Activated CD4-positive, alpha-beta T cell treated with anti-CD3 and anti-CD28 coated beads, Interleukin-2, amount 10 ng/mL, durations not matched to agents 24 days and 14 days (primary cell): ENCODE measurements around the gene TXK. TPM values are rescaled to one million over a fixed set of nuclear protein-coding genes. Genes with fewer than 3 reads are reported as not detected.

Experiments
- DNase-seq: peaks from one replicate; pipeline ENCODE4 v3.0.0; 2022
- H3K27ac Mint-ChIP-seq: one replicate; pipeline ENCODE4 v1.8.0; 2022; ENCODE audit warnings: mild to moderate bottlenecking, mixed read lengths
- H3K27me3 Mint-ChIP-seq: one replicate; pipeline ENCODE4 v1.8.0; 2022; ENCODE audit warnings: mixed read lengths
- H3K36me3 Mint-ChIP-seq: one replicate; pipeline ENCODE4 v1.8.0; 2022; ENCODE audit warnings: low read depth, mild to moderate bottlenecking, mixed read lengths
- H3K4me1 Mint-ChIP-seq: one replicate; pipeline ENCODE4 v1.8.0; 2021; ENCODE audit warnings: mixed read lengths
- H3K4me3 Mint-ChIP-seq: one replicate; pipeline ENCODE4 v1.8.0; 2022; ENCODE audit warnings: mild to moderate bottlenecking, moderate library complexity, mixed read lengths
- H3K9me3 Mint-ChIP-seq: one replicate; pipeline ENCODE4 v1.8.0; 2021; ENCODE audit warnings: mixed read lengths
- intact Hi-C: fragments of 100-400 bp; cut with micrococcal nuclease; formaldehyde crosslinking; loops from one replicate; pipeline ENCODE4 v1.15.1; 2023
- total RNA-seq: library from RNA; stranded (reverse); gene quantifications from 2 replicates; pipeline ENCODE4 v1.2.3, GENCODE V29; 2022

Gene TXK
- total RNA-seq, 1 donor from 2014 or later, result 7.6 TPM

GRCh38 chr4:48127682-48128404, 6.2 kb downstream of the TXK start:
- peak overlapping the region; percentile 78 for H3K4me3 Mint-ChIP-seq
- intact Hi-C loops, result loop anchor here (1.0 to 10.0 kb wide), 9 partner anchors 11 to 837 kb away; partner anchors contain the start of genes COMMD8, NFXL1, SLAIN2 and TEC
- H3K27ac Mint-ChIP-seq, result peak overlapping the region; percentile 93
- peak; percentile 93 for DNase-seq
- peaks cover 73% of the 10 kb centered on the region for H3K4me1 Mint-ChIP-seq
- peaks cover 22% of the 10 kb centered on the region for H3K36me3 Mint-ChIP-seq
- no peaks in the 10 kb centered on the region for H3K27me3 Mint-ChIP-seq
- H3K9me3 Mint-ChIP-seq, result no peaks in the 10 kb centered on the region

GRCh38 chr4:48127231-48127630, 6.8 kb downstream of the TXK start:
- H3K9me3 Mint-ChIP-seq, result no peaks in the 10 kb centered on the region
- peak overlapping the region; percentile 93 for H3K27ac Mint-ChIP-seq
- no peaks in the 10 kb centered on the region for H3K27me3 Mint-ChIP-seq
- H3K4me1 Mint-ChIP-seq, result peaks cover 70% of the 10 kb centered on the region
- H3K4me3 Mint-ChIP-seq, result peak overlapping the region; percentile 78
- H3K36me3 Mint-ChIP-seq, result peaks cover 22% of the 10 kb centered on the region
- intact Hi-C loops, result loop anchor here (5.0 to 10.0 kb wide), 3 partner anchors 40 to 838 kb away; partner anchors contain the start of gene COMMD8
- DNase-seq, result no peak

GRCh38 chr4:48126621-48127020, 7.4 kb downstream of the TXK start:
- Mint-ChIP-seq H3K27ac (peak overlapping the region; percentile 93), H3K4me1 (peaks cover 67% of the 10 kb centered on the region), H3K36me3 (peaks cover 22% of the 10 kb centered on the region), H3K27me3 (no peaks in the 10 kb centered on the region), H3K4me3 (peak overlapping the region; percentile 31), H3K9me3 (no peaks in the 10 kb centered on the region)
- intact Hi-C loops, result loop anchor here (5.0 to 10.0 kb wide), 3 partner anchors 41 to 838 kb away; partner anchors contain the start of gene COMMD8
- no peak for DNase-seq

GRCh38 chr4:48124870-48125269, 9.2 kb downstream of the TXK start:
- peaks cover 50% of the 10 kb centered on the region for H3K4me1 Mint-ChIP-seq
- no peak for DNase-seq
- no peaks in the 10 kb centered on the region for H3K9me3 Mint-ChIP-seq
- intact Hi-C loops, result loop anchor here (5.0 to 10.0 kb wide), 3 partner anchors 42 to 840 kb away; partner anchors contain the start of gene COMMD8
- peaks cover 20% of the 10 kb centered on the region for H3K36me3 Mint-ChIP-seq
- H3K27ac Mint-ChIP-seq, result peak overlapping the region; percentile 31
- no peaks in the 10 kb centered on the region for H3K27me3 Mint-ChIP-seq
- H3K4me3 Mint-ChIP-seq, result no peak overlapping the region

GRCh38 chr4:48122756-48123155, 11.3 kb downstream of the TXK start:
- H3K4me3 Mint-ChIP-seq, result no peak overlapping the region
- peaks cover 26% of the 10 kb centered on the region for H3K36me3 Mint-ChIP-seq
- no peaks in the 10 kb centered on the region for H3K27me3 Mint-ChIP-seq
- H3K4me1 Mint-ChIP-seq, result peaks cover 53% of the 10 kb centered on the region
- intact Hi-C loops, result loop anchor here (10.0 kb wide), 2 partner anchors 658 to 842 kb away; partner anchors contain the start of gene COMMD8
- H3K27ac Mint-ChIP-seq, result no peak overlapping the region
- H3K9me3 Mint-ChIP-seq, result peaks cover 4% of the 10 kb centered on the region
- no peak for DNase-seq

GRCh38 chr4:48121180-48121579, 12.9 kb downstream of the TXK start:
- Mint-ChIP-seq H3K4me1 (peaks cover 44% of the 10 kb centered on the region), H3K27me3 (no peaks in the 10 kb centered on the region), H3K4me3 (no peak overlapping the region), H3K36me3 (peaks cover 38% of the 10 kb centered on the region), H3K27ac (no peak overlapping the region), H3K9me3 (peaks cover 5% of the 10 kb centered on the region)
- DNase-seq, result no peak
- intact Hi-C loops, result loop anchor here (10.0 kb wide), 2 partner anchors 656 to 844 kb away; partner anchors contain the start of gene COMMD8

- Mint-ChIP-seq H3K4me3 (no peak overlapping the region), H3K27me3 (no peaks in the 10 kb centered on the region), H3K9me3 (peaks cover 5% of the 10 kb centered on the region), H3K4me1 (peaks cover 36% of the 10 kb centered on the region), H3K27ac (no peak overlapping the region), H3K36me3 (peaks cover 38% of the 10 kb centered on the region)
- intact Hi-C loops, result loop anchor here (10.0 kb wide), 2 partner anchors 655 to 845 kb away; partner anchors contain the start of gene COMMD8
- no peak for DNase-seq
These were observed 13.9 kb downstream of the TXK start for GRCh38 chr4:48120132-48120531.

- no peak for DNase-seq
- Mint-ChIP-seq H3K4me1 (peaks cover 32% of the 10 kb centered on the region), H3K27ac (no peak overlapping the region), H3K36me3 (peaks cover 37% of the 10 kb centered on the region), H3K9me3 (peaks cover 5% of the 10 kb centered on the region), H3K27me3 (no peaks in the 10 kb centered on the region), H3K4me3 (no peak overlapping the region)
- intact Hi-C loops, result loop anchor here (10.0 kb wide), 2 partner anchors 655 to 845 kb away; partner anchors contain the start of gene COMMD8
These were observed 14.4 kb downstream of the TXK start for GRCh38 chr4:48119646-48120045.

- Mint-ChIP-seq H3K27me3 (no peaks in the 10 kb centered on the region), H3K36me3 (peaks cover 40% of the 10 kb centered on the region), H3K27ac (no peak overlapping the region), H3K4me3 (no peak overlapping the region), H3K9me3 (peaks cover 5% of the 10 kb centered on the region), H3K4me1 (peaks cover 32% of the 10 kb centered on the region)
- DNase-seq, result peak; percentile 37
- intact Hi-C loops, result no loop called here
These were observed 16.0 kb downstream of the TXK start for GRCh38 chr4:48118081-48118480.

GRCh38 chr4:48116582-48116981, 17.5 kb downstream of the TXK start:
- Mint-ChIP-seq H3K4me3 (no peak overlapping the region), H3K4me1 (peaks cover 39% of the 10 kb centered on the region), H3K9me3 (peaks cover 5% of the 10 kb centered on the region), H3K27ac (no peak overlapping the region), H3K36me3 (peaks cover 50% of the 10 kb centered on the region), H3K27me3 (no peaks in the 10 kb centered on the region)
- no peak for DNase-seq
- intact Hi-C loops, result no loop called here

GRCh38 chr4:48114412-48114811, 19.6 kb downstream of the TXK start:
- no peak overlapping the region for H3K27ac Mint-ChIP-seq
- H3K4me3 Mint-ChIP-seq, result no peak overlapping the region
- peaks cover 39% of the 10 kb centered on the region for H3K4me1 Mint-ChIP-seq
- no peak for DNase-seq
- peaks cover 53% of the 10 kb centered on the region for H3K36me3 Mint-ChIP-seq
- H3K9me3 Mint-ChIP-seq, result peaks cover 5% of the 10 kb centered on the region
- intact Hi-C loops, result no loop called here
- no peaks in the 10 kb centered on the region for H3K27me3 Mint-ChIP-seq

- Mint-ChIP-seq H3K9me3 (no peaks in the 10 kb centered on the region), H3K27ac (no peak overlapping the region), H3K27me3 (no peaks in the 10 kb centered on the region), H3K4me1 (peaks cover 22% of the 10 kb centered on the region), H3K36me3 (peaks cover 48% of the 10 kb centered on the region), H3K4me3 (no peak overlapping the region)
- DNase-seq, result peak; percentile 43
- intact Hi-C loops, result no loop called here
These were observed 21.9 kb downstream of the TXK start for GRCh38 chr4:48112017-48112667.

- no peaks in the 10 kb centered on the region for H3K9me3 Mint-ChIP-seq
- no peak for DNase-seq
- no peak overlapping the region for H3K4me3 Mint-ChIP-seq
- intact Hi-C loops, result no loop called here
- H3K27me3 Mint-ChIP-seq, result no peaks in the 10 kb centered on the region
- H3K4me1 Mint-ChIP-seq, result peaks cover 24% of the 10 kb centered on the region
- H3K36me3 Mint-ChIP-seq, result peaks cover 45% of the 10 kb centered on the region
- H3K27ac Mint-ChIP-seq, result no peak overlapping the region
These were observed 23.5 kb downstream of the TXK start for GRCh38 chr4:48110452-48110978.
